AG04450 (cell line): ENCODE data around the gene GNPTG. TPM values are rescaled to one million over a fixed set of nuclear protein-coding genes. Genes with fewer than 3 reads are reported as not detected.

ENCODE experiments used
- CTCF ChIA-PET: fragments of 300-600, 350-600 bp; formaldehyde crosslinking; extraction: SDS; loops from one replicate; lab custom pipeline; 2022; ENCODE audit warnings: antibody characterized with exemption, inconsistent platforms; lab: Charles Lee
- POLR2A ChIA-PET: fragments of 350-600 bp; formaldehyde crosslinking; extraction: SDS; loops from one replicate; lab custom pipeline; 2021; ENCODE audit warnings: antibody characterized with exemption, inconsistent platforms; lab: Yijun Ruan, JAX
- DNase-seq: peaks from one replicate; pipeline ENCODE4 v3.0.0-alpha.2; 2011; ENCODE audit warnings: low read depth, low spot score
- H3K27ac ChIP-seq: one replicate; pipeline ENCODE4 v1.5.1; 2012; ENCODE audit warnings: low read depth, low read length, control low read depth
- H3K27me3 ChIP-seq: one replicate; pipeline ENCODE4 v1.6.0; 2012; ENCODE audit warnings: low read length; ENCODE audit not compliant: control insufficient read depth, insufficient read depth
- H3K4me3 ChIP-seq: 2 replicates; pipeline ENCODE4 v1.5.1; 2011; ENCODE audit warnings: mild to moderate bottlenecking, low read depth, low read length, control low read depth
- H3K9me3 ChIP-seq: 2 replicates; pipeline ENCODE4 v1.5.1; 2012; ENCODE audit warnings: low read length; ENCODE audit not compliant: control insufficient read depth, insufficient read depth
- CTCF ChIP-seq: IDR thresholded peaks from 2 replicates; pipeline ENCODE4 v1.5.1; 2011; ENCODE audit warnings: low read depth, low read length, control low read depth, inconsistent platforms
- polyA plus RNA-seq: library from polyadenylated mRNA; depleted of rRNA; stranded (reverse); fragments of >200 nt; gene quantifications from 2 replicates; pipeline ENCODE4 v1.2.3, GENCODE V29; 2011

GNPTG gene
- polyA plus RNA-seq, 1 experiment: 40.5 TPM

GRCh38 chr16:1392826-1393225, 41.1 kb downstream of the GNPTG start:
- no peak for DNase-seq
- Histone ChIP-seq H3K27ac (no peak overlapping the region), H3K27me3 (no peaks in the 10 kb centered on the region), H3K9me3 (no peaks in the 10 kb centered on the region), H3K4me3 (no peak overlapping the region)
- no peak for TF ChIP-seq CTCF
- ChIA-PET CTCF (no interaction called here), POLR2A (no interaction called here)

- Histone ChIP-seq H3K9me3 (no peaks in the 10 kb centered on the region; the same call in 1 of the 2 replicates), H3K27me3 (no peaks in the 10 kb centered on the region), H3K27ac (no peak overlapping the region), H3K4me3 (no peak overlapping the region)
- ChIA-PET CTCF (no interaction called here), POLR2A (no interaction called here)
- no peak for DNase-seq
- no peak for TF ChIP-seq CTCF
These were observed 42.0 kb downstream of the GNPTG start for GRCh38 chr16:1393613-1394176.

- CTCF ChIA-PET: no interaction called here
- no peaks in the 10 kb centered on the region for H3K27me3 ChIP-seq
- POLR2A ChIA-PET: no interaction called here
- TF ChIP-seq CTCF: no peak
- H3K4me3 ChIP-seq: no peak overlapping the region
- no peak overlapping the region for H3K27ac ChIP-seq
- no peaks in the 10 kb centered on the region; the same call in 1 of the 2 replicates for H3K9me3 ChIP-seq
- no peak for DNase-seq
These were observed 42.7 kb downstream of the GNPTG start for GRCh38 chr16:1394367-1394951.

- DNase-seq: no peak
- Histone ChIP-seq H3K9me3 (no peaks in the 10 kb centered on the region; the same call in 1 of the 2 replicates), H3K27me3 (no peaks in the 10 kb centered on the region), H3K4me3 (no peak overlapping the region), H3K27ac (no peak overlapping the region)
- TF ChIP-seq CTCF: no peak
- POLR2A ChIA-PET: no interaction called here
- CTCF ChIA-PET: no interaction called here
These were observed 43.8 kb downstream of the GNPTG start for GRCh38 chr16:1395444-1396031.

GRCh38 chr16:1397779-1398178, 46.0 kb downstream of the GNPTG start:
- TF ChIP-seq CTCF: no peak
- ChIA-PET POLR2A (no interaction called here), CTCF (no interaction called here)
- H3K27ac ChIP-seq: no peak overlapping the region
- H3K9me3 ChIP-seq: no peaks in the 10 kb centered on the region; the same call in 1 of the 2 replicates
- H3K27me3 ChIP-seq: no peaks in the 10 kb centered on the region
- H3K4me3 ChIP-seq: no peak overlapping the region
- DNase-seq: no peak
